ENCODE data around the gene EML2.

Gene EML2

DNA sequence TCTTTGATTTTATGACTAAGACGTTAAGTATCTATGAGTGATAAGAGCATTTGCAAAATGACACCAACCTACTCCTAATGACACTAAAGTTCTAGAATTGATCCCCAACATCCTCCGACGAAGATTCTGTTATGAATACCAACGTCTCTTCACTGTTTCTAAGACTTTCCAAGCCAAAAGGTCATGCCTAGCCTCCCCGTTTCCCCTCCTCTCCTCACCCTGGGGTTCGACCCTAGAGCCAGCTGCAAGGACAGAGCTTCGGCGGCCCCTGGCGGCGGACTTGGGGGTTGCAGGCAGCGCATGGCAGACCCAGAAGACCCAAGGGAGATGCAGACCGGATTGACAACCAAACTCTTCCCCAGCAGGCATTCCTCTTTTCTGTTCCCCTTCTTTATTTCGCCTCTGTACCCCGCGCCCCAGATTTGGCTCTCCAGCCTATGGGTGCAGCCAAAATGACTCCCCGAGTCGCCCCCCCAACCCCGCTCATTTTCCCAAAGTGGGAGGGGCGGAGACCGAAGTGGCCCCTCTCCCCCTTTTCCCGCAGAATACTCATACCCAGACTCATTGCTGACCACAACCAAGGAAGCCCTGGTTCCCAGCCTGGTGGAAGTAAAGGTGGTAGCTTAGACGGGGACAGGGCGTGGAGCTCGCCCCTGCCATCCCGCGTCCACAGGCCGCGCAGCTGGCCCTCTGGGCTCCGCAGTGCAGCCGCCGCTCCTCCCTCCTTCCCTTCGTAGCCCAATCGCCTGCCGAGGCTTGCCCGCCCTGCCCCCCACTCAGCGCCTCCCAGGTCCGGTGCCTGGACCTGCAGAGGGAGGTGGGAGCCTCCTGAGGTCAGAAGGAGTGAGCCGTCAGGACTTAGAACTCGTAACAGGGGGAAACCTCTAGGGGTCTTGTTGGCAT is 4.1 kb upstream of the EML2 start:
- POLR2A ChIA-PET = interaction anchor here (0.5 to 1.2 kb wide), 4 partner anchors 27 to 64 kb away, joined by 3 to 5 read pairs (median 3); no protein-coding TSS in a partner anchor
- H3K27ac ChIP-seq (ENCODE audit: extremely low read depth, low read depth, low read length) = no peak overlapping the region
- no peaks in the 10 kb centered on the region for H3K9me3 ChIP-seq (ENCODE audit: control insufficient read depth, insufficient read depth, low read depth, low read length)
- peaks cover 12% of the 10 kb centered on the region for H3K4me1 ChIP-seq (ENCODE audit: control insufficient read depth, insufficient read depth, low read length)
- CTCF ChIA-PET = interaction anchor here (0.6 to 7.8 kb wide), 41 partner anchors 9 to 955 kb away, joined by 3 to 155 read pairs (median 6); partner anchors contain the start of genes GIPR, GPR4, OPA3 and QPCTL
- H3K36me3 ChIP-seq (ENCODE audit: control insufficient read depth in 2 of 2, insufficient read depth in 1 of 2, low read length in 2 of 2) = no peaks in the 10 kb centered on the region; a peak in 1 of 3 replicates
- H3K4me3 ChIP-seq (ENCODE audit: low read depth, low read length) = no peak overlapping the region
- TF ChIP-seq, protein P1, sequence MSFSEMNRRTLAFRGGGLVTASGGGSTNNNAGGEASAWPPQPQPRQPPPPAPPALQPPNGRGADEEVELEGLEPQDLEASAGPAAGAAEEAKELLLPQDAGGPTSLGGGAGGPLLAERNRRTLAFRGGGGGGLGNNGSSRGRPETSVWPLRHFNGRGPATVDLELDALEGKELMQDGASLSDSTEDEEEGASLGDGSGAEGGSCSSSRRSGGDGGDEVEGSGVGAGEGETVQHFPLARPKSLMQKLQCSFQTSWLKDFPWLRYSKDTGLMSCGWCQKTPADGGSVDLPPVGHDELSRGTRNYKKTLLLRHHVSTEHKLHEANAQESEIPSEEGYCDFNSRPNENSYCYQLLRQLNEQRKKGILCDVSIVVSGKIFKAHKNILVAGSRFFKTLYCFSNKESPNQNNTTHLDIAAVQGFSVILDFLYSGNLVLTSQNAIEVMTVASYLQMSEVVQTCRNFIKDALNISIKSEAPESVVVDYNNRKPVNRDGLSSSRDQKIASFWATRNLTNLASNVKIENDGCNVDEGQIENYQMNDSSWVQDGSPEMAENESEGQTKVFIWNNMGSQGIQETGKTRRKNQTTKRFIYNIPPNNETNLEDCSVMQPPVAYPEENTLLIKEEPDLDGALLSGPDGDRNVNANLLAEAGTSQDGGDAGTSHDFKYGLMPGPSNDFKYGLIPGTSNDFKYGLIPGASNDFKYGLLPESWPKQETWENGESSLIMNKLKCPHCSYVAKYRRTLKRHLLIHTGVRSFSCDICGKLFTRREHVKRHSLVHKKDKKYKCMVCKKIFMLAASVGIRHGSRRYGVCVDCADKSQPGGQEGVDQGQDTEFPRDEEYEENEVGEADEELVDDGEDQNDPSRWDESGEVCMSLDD (tag by site-specific recombination; IDR thresholded peaks at IDR 0.05) = peak; percentile 93
- TF ChIP-seq ZNF654 (tag by site-specific recombination; IDR thresholded peaks at IDR 0.05; ENCODE audit: low read depth) = peak; percentile 82
- TF ChIP-seq, protein P2, sequence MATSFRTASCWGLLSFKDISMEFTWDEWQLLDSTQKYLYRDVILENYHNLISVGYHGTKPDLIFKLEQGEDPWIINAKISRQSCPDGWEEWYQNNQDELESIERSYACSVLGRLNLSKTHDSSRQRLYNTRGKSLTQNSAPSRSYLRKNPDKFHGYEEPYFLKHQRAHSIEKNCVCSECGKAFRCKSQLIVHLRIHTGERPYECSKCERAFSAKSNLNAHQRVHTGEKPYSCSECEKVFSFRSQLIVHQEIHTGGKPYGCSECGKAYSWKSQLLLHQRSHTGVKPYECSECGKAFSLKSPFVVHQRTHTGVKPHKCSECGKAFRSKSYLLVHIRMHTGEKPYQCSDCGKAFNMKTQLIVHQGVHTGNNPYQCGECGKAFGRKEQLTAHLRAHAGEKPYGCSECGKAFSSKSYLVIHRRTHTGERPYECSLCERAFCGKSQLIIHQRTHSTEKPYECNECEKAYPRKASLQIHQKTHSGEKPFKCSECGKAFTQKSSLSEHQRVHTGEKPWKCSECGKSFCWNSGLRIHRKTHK (tag by site-specific recombination; IDR thresholded peaks at IDR 0.05) = no peak
- TF ChIP-seq ZNF221 (tag by site-specific recombination; IDR thresholded peaks at IDR 0.05; ENCODE audit: borderline replicate concordance) = no peak
- TF ChIP-seq ZNF664 (tag by site-specific recombination; IDR thresholded peaks at IDR 0.05) = no peak
- no peak for TF ChIP-seq ZNF155 (tag by site-specific recombination; IDR thresholded peaks at IDR 0.05)
- peak; percentile 92 for TF ChIP-seq BCL11A (tag by site-specific recombination; IDR thresholded peaks at IDR 0.05; ENCODE audit: low read depth)
- no peak for TF ChIP-seq ZNF138 (tag by site-specific recombination; IDR thresholded peaks at IDR 0.05; ENCODE audit: borderline replicate concordance)
- TF ChIP-seq, protein P3, sequence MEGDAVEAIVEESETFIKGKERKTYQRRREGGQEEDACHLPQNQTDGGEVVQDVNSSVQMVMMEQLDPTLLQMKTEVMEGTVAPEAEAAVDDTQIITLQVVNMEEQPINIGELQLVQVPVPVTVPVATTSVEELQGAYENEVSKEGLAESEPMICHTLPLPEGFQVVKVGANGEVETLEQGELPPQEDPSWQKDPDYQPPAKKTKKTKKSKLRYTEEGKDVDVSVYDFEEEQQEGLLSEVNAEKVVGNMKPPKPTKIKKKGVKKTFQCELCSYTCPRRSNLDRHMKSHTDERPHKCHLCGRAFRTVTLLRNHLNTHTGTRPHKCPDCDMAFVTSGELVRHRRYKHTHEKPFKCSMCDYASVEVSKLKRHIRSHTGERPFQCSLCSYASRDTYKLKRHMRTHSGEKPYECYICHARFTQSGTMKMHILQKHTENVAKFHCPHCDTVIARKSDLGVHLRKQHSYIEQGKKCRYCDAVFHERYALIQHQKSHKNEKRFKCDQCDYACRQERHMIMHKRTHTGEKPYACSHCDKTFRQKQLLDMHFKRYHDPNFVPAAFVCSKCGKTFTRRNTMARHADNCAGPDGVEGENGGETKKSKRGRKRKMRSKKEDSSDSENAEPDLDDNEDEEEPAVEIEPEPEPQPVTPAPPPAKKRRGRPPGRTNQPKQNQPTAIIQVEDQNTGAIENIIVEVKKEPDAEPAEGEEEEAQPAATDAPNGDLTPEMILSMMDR (tag by site-specific recombination; IDR thresholded peaks at IDR 0.05) = peak; percentile 95
- TF ChIP-seq ZBTB48 (tag by site-specific recombination; IDR thresholded peaks at IDR 0.05) = peak; percentile 52; the same call in 1 of the 2 replicates
- TF ChIP-seq, protein P4, sequence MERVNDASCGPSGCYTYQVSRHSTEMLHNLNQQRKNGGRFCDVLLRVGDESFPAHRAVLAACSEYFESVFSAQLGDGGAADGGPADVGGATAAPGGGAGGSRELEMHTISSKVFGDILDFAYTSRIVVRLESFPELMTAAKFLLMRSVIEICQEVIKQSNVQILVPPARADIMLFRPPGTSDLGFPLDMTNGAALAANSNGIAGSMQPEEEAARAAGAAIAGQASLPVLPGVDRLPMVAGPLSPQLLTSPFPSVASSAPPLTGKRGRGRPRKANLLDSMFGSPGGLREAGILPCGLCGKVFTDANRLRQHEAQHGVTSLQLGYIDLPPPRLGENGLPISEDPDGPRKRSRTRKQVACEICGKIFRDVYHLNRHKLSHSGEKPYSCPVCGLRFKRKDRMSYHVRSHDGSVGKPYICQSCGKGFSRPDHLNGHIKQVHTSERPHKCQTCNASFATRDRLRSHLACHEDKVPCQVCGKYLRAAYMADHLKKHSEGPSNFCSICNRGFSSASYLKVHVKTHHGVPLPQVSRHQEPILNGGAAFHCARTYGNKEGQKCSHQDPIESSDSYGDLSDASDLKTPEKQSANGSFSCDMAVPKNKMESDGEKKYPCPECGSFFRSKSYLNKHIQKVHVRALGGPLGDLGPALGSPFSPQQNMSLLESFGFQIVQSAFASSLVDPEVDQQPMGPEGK (tag by site-specific recombination; IDR thresholded peaks at IDR 0.05) = 0 out of 2 replicates have a peak, but pooled peaks have one; percentile 11
- peak; percentile 57; the same call in 1 of the 2 replicates for TF ChIP-seq ZNF391 (tag by site-specific recombination; IDR thresholded peaks at IDR 0.05; ENCODE audit: borderline replicate concordance, low read depth)
- TF ChIP-seq, protein P5, sequence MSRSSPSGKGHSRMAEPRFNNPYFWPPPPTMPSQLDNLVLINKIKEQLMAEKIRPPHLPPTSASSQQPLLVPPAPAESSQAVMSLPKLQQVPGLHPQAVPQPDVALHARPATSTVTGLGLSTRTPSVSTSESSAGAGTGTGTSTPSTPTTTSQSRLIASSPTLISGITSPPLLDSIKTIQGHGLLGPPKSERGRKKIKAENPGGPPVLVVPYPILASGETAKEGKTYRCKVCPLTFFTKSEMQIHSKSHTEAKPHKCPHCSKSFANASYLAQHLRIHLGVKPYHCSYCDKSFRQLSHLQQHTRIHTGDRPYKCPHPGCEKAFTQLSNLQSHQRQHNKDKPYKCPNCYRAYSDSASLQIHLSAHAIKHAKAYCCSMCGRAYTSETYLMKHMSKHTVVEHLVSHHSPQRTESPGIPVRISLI (tag by site-specific recombination; IDR thresholded peaks at IDR 0.05) = peak; percentile 95; the same call in 1 of the 2 replicates
- TF ChIP-seq, protein P6, sequence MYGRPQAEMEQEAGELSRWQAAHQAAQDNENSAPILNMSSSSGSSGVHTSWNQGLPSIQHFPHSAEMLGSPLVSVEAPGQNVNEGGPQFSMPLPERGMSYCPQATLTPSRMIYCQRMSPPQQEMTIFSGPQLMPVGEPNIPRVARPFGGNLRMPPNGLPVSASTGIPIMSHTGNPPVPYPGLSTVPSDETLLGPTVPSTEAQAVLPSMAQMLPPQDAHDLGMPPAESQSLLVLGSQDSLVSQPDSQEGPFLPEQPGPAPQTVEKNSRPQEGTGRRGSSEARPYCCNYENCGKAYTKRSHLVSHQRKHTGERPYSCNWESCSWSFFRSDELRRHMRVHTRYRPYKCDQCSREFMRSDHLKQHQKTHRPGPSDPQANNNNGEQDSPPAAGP (tag by site-specific recombination; IDR thresholded peaks at IDR 0.05) = 0 out of 2 replicates have a peak, but pooled peaks have one; percentile 24
- TF ChIP-seq, protein P7, sequence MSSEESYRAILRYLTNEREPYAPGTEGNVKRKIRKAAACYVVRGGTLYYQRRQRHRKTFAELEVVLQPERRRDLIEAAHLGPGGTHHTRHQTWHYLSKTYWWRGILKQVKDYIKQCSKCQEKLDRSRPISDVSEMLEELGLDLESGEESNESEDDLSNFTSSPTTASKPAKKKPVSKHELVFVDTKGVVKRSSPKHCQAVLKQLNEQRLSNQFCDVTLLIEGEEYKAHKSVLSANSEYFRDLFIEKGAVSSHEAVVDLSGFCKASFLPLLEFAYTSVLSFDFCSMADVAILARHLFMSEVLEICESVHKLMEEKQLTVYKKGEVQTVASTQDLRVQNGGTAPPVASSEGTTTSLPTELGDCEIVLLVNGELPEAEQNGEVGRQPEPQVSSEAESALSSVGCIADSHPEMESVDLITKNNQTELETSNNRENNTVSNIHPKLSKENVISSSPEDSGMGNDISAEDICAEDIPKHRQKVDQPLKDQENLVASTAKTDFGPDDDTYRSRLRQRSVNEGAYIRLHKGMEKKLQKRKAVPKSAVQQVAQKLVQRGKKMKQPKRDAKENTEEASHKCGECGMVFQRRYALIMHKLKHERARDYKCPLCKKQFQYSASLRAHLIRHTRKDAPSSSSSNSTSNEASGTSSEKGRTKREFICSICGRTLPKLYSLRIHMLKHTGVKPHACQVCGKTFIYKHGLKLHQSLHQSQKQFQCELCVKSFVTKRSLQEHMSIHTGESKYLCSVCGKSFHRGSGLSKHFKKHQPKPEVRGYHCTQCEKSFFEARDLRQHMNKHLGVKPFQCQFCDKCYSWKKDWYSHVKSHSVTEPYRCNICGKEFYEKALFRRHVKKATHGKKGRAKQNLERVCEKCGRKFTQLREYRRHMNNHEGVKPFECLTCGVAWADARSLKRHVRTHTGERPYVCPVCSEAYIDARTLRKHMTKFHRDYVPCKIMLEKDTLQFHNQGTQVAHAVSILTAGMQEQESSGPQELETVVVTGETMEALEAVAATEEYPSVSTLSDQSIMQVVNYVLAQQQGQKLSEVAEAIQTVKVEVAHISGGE (tag by site-specific recombination; conservative IDR thresholded peaks at IDR 0.05; ENCODE audit: low read depth) = 0 out of 2 replicates have a peak, but pooled peaks have one; percentile 17
- no peak for TF ChIP-seq ZNF521 (tag by site-specific recombination; IDR thresholded peaks at IDR 0.05)
- TF ChIP-seq ZEB2 (tag by site-specific recombination; IDR thresholded peaks at IDR 0.05) = peak; percentile 21; the same call in 1 of the 2 replicates
